Measurements from ENCODE around the gene CRYZL1.

Gene CRYZL1

DNA sequence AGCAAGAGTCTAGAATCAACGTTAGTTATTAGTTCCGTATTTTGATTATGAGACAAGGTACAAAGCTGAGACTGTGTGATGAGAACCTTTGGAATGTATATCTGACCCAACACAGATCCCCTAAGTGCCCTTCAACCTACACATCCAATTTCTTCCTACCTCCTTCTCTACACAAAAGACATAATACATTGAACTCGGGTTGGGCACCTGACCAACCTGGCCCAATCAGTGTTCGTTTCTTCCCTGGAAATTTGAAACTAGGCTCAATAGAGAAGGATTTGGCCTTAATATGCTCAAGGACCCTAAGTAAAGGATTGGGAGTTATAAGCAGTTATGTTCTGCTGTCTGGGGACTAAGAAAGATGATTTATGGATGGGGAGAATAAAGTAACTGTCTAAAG, 12.9 kb upstream of the CRYZL1 start:
- TF ChIP-seq, protein P1, sequence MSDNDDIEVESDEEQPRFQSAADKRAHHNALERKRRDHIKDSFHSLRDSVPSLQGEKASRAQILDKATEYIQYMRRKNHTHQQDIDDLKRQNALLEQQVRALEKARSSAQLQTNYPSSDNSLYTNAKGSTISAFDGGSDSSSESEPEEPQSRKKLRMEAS (IDR thresholded peaks at IDR 0.05), result no peak
- TF ChIP-seq EGR1 (IDR thresholded peaks at IDR 0.05) (no peak), YY1 (IDR thresholded peaks at IDR 0.05; ENCODE audit: low read depth) (no peak), EP300 (IDR thresholded peaks at IDR 0.05; ENCODE audit: borderline replicate concordance) (no peak), NFIC (IDR thresholded peaks at IDR 0.05) (no peak)
- TF ChIP-seq, protein P2, sequence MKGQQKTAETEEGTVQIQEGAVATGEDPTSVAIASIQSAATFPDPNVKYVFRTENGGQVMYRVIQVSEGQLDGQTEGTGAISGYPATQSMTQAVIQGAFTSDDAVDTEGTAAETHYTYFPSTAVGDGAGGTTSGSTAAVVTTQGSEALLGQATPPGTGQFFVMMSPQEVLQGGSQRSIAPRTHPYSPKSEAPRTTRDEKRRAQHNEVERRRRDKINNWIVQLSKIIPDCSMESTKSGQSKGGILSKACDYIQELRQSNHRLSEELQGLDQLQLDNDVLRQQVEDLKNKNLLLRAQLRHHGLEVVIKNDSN (IDR thresholded peaks at IDR 0.05), result peak; percentile 69

DNA sequence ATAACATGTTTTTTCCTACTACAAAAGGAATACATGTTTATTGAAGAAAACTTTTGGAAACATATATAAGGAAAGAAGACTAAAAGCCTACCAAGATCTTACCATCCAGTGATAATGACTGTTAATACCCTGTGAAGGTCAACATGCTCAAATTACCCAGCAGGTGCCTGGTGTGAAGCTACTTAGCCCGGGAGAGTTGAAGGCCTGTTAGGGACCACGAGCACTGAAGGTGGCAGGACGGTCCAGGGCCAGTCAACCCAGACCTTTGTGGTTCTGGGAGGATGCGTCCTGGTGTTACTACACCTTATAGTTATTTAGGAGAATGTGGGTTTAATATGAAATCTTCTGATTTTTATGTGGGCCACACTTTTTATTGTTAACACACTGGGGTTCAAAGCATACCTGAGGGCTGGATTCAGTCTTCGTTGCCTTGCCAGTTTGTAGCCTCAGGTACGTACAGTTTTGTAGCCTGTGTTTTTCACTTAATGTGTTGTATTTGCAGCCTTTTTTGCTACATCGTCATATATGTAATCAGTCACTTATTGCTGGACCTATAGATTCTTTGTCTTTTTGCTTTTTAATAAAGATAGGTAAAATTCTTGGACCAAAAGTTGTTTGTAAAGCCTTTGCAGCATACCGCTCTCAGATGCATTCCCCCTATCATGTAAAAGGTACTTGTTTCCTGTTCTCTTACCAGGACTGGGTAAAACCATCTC, 10.6 kb upstream of the CRYZL1 start:
- TF ChIP-seq, protein P1 (IDR thresholded peaks at IDR 0.05), result no peak
- TF ChIP-seq FOXM1 (IDR thresholded peaks at IDR 0.05; ENCODE audit: borderline replicate concordance, low read depth) (no peak), ZBTB7A (IDR thresholded peaks at IDR 0.05; ENCODE audit: low read depth) (no peak), TAF1 (IDR thresholded peaks at IDR 0.05; ENCODE audit: low read depth) (no peak), TCF12 (IDR thresholded peaks at IDR 0.05; ENCODE audit: low read depth) (no peak), EP300 (IDR thresholded peaks at IDR 0.05; ENCODE audit: borderline replicate concordance) (no peak), NFIC (IDR thresholded peaks at IDR 0.05) (no peak), YY1 (IDR thresholded peaks at IDR 0.05; ENCODE audit: low read depth) (no peak), TEAD4 (IDR thresholded peaks at IDR 0.05) (no peak), RAD21 (IDR thresholded peaks at IDR 0.05; ENCODE audit: low read depth) (no peak), CEBPB (IDR thresholded peaks at IDR 0.05) (no peak), EGR1 (IDR thresholded peaks at IDR 0.05) (no peak), CREB1 (IDR thresholded peaks at IDR 0.05; ENCODE audit: low read depth) (no peak)
- TF ChIP-seq, protein P3, sequence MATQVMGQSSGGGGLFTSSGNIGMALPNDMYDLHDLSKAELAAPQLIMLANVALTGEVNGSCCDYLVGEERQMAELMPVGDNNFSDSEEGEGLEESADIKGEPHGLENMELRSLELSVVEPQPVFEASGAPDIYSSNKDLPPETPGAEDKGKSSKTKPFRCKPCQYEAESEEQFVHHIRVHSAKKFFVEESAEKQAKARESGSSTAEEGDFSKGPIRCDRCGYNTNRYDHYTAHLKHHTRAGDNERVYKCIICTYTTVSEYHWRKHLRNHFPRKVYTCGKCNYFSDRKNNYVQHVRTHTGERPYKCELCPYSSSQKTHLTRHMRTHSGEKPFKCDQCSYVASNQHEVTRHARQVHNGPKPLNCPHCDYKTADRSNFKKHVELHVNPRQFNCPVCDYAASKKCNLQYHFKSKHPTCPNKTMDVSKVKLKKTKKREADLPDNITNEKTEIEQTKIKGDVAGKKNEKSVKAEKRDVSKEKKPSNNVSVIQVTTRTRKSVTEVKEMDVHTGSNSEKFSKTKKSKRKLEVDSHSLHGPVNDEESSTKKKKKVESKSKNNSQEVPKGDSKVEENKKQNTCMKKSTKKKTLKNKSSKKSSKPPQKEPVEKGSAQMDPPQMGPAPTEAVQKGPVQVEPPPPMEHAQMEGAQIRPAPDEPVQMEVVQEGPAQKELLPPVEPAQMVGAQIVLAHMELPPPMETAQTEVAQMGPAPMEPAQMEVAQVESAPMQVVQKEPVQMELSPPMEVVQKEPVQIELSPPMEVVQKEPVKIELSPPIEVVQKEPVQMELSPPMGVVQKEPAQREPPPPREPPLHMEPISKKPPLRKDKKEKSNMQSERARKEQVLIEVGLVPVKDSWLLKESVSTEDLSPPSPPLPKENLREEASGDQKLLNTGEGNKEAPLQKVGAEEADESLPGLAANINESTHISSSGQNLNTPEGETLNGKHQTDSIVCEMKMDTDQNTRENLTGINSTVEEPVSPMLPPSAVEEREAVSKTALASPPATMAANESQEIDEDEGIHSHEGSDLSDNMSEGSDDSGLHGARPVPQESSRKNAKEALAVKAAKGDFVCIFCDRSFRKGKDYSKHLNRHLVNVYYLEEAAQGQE (IDR thresholded peaks at IDR 0.05; ENCODE audit: low read depth), result no peak
- TF ChIP-seq, protein P2 (IDR thresholded peaks at IDR 0.05), result no peak

DNA sequence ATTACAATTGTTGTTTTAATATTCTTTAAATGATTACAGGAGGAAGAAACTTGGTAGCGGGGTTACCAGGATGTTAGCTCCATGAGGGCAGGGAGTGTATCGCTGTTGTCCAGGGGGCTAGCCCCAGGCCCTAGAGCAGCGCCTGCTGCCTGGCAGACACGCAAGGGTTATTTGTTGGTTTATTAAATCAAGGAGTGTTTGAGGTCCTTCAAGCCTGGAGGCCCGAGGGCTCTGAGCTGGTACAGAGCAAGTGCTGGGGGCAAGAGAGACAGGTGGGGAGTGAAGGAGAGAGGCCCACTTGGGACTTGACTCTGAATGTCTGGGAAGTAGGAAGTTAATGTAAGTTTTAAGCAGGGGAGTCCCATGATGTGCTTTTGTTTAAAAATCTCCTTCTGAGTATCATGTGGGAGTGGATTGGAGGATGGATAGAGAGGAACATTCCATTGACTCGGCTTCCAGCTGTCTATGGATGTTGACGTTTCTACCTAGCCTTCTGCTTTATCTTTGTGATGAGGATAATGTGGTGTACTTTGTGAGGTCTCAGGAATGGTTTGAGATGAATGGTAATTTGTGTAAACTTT, 9.5 kb upstream of the CRYZL1 start:
- TF ChIP-seq EGR1 (IDR thresholded peaks at IDR 0.05), result no peak
- TF ChIP-seq NFIC (IDR thresholded peaks at IDR 0.05), result no peak
- TF ChIP-seq TEAD4 (IDR thresholded peaks at IDR 0.05), result no peak

DNA sequence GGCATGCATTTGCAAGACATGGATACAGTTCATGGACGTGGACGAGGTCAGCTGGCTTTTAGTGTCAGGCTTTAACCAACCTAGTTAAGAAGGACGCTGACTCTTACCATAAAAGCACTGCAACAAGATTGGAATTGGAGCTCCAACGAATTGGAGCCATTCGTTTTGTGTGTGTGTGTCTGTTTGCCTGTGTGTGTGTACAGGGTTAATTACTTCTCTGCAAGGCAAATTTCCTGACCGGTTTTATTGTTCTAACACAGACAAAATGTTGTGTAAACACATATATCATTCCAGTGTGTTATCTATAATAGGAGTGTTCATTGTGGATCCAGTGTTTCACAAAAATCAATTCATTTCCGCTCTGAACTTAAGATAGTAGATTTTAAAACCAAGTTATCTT, 8.7 kb upstream of the CRYZL1 start:
- no peak for TF ChIP-seq TCF12 (IDR thresholded peaks at IDR 0.05; ENCODE audit: low read depth)
- TF ChIP-seq TEAD4 (IDR thresholded peaks at IDR 0.05), result no peak
- no peak for TF ChIP-seq CEBPB (IDR thresholded peaks at IDR 0.05)

DNA sequence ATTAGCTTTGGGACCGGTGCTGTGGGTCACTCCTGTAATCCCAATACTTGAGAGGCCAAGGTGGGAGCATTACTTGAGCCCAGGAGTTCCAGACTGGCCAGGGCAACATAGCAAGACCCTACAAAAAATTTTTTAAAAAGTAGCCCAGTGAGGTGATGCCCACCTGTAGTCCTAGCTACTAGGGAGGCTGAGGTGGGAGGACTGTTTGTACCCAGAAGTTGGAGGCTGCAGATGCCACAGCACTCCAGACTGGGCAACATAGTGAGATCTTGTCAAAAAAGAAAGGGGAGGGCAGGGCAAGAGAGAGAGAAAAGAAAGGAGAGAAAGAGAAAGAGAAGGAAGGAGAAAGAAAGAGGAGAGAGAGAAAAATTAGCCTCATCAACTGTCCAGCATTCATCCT, 7.0 kb upstream of the CRYZL1 start:
- no peak for TF ChIP-seq YY1 (IDR thresholded peaks at IDR 0.05; ENCODE audit: low read depth)

DNA sequence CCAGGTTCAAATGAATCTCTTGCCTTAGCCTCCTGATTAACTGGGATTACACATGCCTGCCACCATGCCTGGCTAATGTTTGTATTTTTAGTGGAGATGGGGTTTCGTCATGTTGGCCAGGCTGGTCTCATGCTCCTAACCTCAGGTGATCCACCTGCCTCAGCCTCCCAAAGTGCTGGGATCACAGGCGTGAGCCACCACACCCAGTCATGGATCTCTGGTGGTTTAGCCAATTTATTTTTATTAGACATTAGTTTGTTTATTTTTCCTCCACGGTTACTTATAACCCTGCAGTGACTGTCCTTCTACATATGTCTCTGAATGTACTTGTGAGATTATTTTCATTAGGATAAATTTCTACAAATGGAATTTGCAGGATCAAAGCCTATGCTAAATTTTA, 6.0 kb upstream of the CRYZL1 start:
- TF ChIP-seq RAD21 (IDR thresholded peaks at IDR 0.05; ENCODE audit: low read depth), result no peak

DNA sequence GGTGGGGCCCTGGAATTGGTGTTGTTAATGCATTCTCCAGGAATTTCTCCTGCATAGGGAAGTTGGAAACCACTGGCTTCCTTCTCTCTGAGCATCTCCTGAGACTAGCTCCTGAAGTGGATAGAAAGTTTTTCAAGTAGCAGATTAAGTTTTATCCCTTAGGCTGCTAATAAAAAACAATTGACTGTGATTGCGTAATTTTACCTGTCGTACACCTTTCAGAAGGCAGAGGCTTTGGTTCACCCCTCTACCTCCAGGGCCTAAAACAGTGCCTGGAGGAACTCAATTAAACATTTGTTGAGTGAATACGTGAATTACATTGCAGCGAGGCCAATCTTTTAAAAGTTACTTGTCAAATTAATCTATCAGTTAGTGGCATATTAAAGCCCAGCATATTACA, 4.2 kb upstream of the CRYZL1 start:
- peak; percentile 93 for TF ChIP-seq CEBPB (IDR thresholded peaks at IDR 0.05)
- no peak for TF ChIP-seq EP300 (IDR thresholded peaks at IDR 0.05; ENCODE audit: borderline replicate concordance)

DNA sequence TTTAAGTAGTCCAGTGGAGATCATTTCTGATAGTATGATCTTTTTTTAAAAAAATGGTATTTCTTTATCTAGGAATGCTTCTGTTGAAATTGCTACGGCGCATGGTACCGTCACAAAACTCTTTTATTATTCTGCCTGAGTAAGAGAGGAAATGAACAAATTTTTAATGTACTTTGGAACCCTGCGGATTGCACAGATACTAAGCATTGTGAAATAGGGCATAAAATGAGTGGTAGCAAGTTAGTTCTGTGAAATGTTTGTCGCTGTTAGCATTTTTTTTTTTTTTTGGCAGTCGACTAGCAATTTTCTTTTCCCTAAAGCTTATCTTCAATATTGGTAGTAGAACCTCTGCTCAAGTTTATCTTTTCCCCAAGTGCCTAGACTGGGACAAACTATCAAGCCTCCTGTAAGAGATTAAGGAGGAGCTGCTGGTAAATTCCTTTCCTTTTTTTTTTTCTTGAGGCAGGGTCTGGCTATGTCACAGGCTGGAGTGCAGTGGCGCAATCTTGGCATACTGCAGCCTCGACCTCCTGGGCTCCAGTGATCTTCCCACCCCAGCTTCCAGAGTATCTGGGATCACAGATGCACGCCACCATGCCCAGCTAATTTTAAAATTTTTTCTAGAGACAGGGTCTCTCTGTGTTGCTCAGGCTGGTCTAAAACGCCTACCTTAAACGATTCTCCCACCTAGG, 3.0 kb upstream of the CRYZL1 start:
- TF ChIP-seq, protein P3 (IDR thresholded peaks at IDR 0.05; ENCODE audit: low read depth), result no peak
- TF ChIP-seq NFIC (IDR thresholded peaks at IDR 0.05) (no peak), CREB1 (IDR thresholded peaks at IDR 0.05; ENCODE audit: low read depth) (no peak), FOXM1 (IDR thresholded peaks at IDR 0.05; ENCODE audit: borderline replicate concordance, low read depth) (no peak)
- TF ChIP-seq, protein P1 (IDR thresholded peaks at IDR 0.05), result no peak

Measured in Ishikawa (cell line).